Neural crest cell (in vitro differentiated cells): ENCODE results near the gene NGEF. TPM values are rescaled to one million over a fixed set of nuclear protein-coding genes. Genes with fewer than 3 reads are reported as not detected.
"Not testable (repeated sequence)": the region's sequence is repeated elsewhere in the genome, so short reads cannot be mapped to it uniquely, and the experiment has no call there.

Experiments used
- DNase-seq: peaks from one replicate; pipeline ENCODE4 v3.0.0; 2021; ENCODE audit warnings: low read depth, mixed read lengths, low spot score
- H3K27ac Mint-ChIP-seq: one replicate; pipeline ENCODE4 v1.8.0; 2021; ENCODE audit warnings: mild to moderate bottlenecking, mixed read lengths; ENCODE audit not compliant: unreplicated experiment
- H3K27me3 Mint-ChIP-seq: 2 replicates; pipeline ENCODE4 v1.8.0; 2021; ENCODE audit warnings: low read depth, mild to moderate bottlenecking, mixed read lengths
- H3K36me3 Mint-ChIP-seq: 2 replicates; pipeline ENCODE4 v1.8.0; 2021; ENCODE audit warnings: low read depth, mild to moderate bottlenecking, mixed read lengths
- H3K4me1 Mint-ChIP-seq: 2 replicates; pipeline ENCODE4 v1.8.0; 2021; ENCODE audit warnings: mixed read lengths
- H3K4me3 Mint-ChIP-seq: one replicate; pipeline ENCODE4 v1.8.0; 2021; ENCODE audit warnings: mild to moderate bottlenecking, mixed read lengths
- H3K9me3 Mint-ChIP-seq: 2 replicates; pipeline ENCODE4 v1.8.0; 2021; ENCODE audit warnings: mixed read lengths
- CTCF ChIP-seq: fragments of 200-600 bp; sonication (generic); conservative IDR thresholded peaks from 2 replicates; pipeline ENCODE4 v1.5.0; 2021; ENCODE audit warnings: antibody characterized with exemption, mild to moderate bottlenecking
- total RNA-seq: library from RNA; stranded (reverse); gene quantifications from 2 replicates; pipeline ENCODE4 v1.2.1, GENCODE V29; 2021

The NGEF gene
- total RNA-seq, 1 donor from 2014 or later, result 0.96 TPM

- no peak overlapping the region for H3K27ac Mint-ChIP-seq
- H3K4me3 Mint-ChIP-seq, result no peak overlapping the region
- H3K4me1 Mint-ChIP-seq, result no peaks in the 10 kb centered on the region
- no peaks in the 10 kb centered on the region for H3K9me3 Mint-ChIP-seq
- no peaks in the 10 kb centered on the region for H3K36me3 Mint-ChIP-seq
- no peaks in the 10 kb centered on the region for H3K27me3 Mint-ChIP-seq
- no peak for TF ChIP-seq CTCF
- no peak for DNase-seq
Measured at GRCh38 chr2:233023007-233023760, 10.1 kb upstream of the NGEF start.

- Mint-ChIP-seq H3K4me3 (no peak overlapping the region), H3K36me3 (no peaks in the 10 kb centered on the region), H3K27me3 (no peaks in the 10 kb centered on the region), H3K4me1 (no peaks in the 10 kb centered on the region), H3K9me3 (peaks cover under 1% of the 10 kb centered on the region), H3K27ac (no peak overlapping the region)
- TF ChIP-seq CTCF, result no peak
- no peak for DNase-seq
Measured at GRCh38 chr2:233022561-233022960, 9.5 kb upstream of the NGEF start.

GRCh38 chr2:233021771-233022170 is 8.7 kb upstream of the NGEF start:
- H3K36me3 Mint-ChIP-seq, result no peaks in the 10 kb centered on the region
- H3K4me3 Mint-ChIP-seq, result no peak overlapping the region
- DNase-seq, result no peak
- TF ChIP-seq CTCF, result no peak
- peaks cover 3% of the 10 kb centered on the region for H3K9me3 Mint-ChIP-seq
- H3K27ac Mint-ChIP-seq, result no peak overlapping the region
- H3K4me1 Mint-ChIP-seq, result no peaks in the 10 kb centered on the region
- H3K27me3 Mint-ChIP-seq, result no peaks in the 10 kb centered on the region

GRCh38 chr2:233020454-233020853 is 7.4 kb upstream of the NGEF start:
- Mint-ChIP-seq H3K27ac (no peak overlapping the region), H3K4me3 (no peak overlapping the region), H3K27me3 (no peaks in the 10 kb centered on the region), H3K36me3 (no peaks in the 10 kb centered on the region), H3K4me1 (no peaks in the 10 kb centered on the region), H3K9me3 (peaks cover 5% of the 10 kb centered on the region)
- DNase-seq, result no peak
- no peak for TF ChIP-seq CTCF

- H3K4me3 Mint-ChIP-seq, result not testable (repeated sequence)
Measured at GRCh38 chr2:233019610-233020009, 6.6 kb upstream of the NGEF start.

GRCh38 chr2:233017947-233018346 is 4.9 kb upstream of the NGEF start:
- H3K4me3 Mint-ChIP-seq, result no peak overlapping the region
- peaks cover 7% of the 10 kb centered on the region for H3K9me3 Mint-ChIP-seq
- H3K27ac Mint-ChIP-seq, result no peak overlapping the region
- no peak for DNase-seq
- no peaks in the 10 kb centered on the region for H3K36me3 Mint-ChIP-seq
- TF ChIP-seq CTCF, result no peak
- no peaks in the 10 kb centered on the region for H3K4me1 Mint-ChIP-seq
- no peaks in the 10 kb centered on the region for H3K27me3 Mint-ChIP-seq

More at GRCh38 chr2:233019610-233020009, 6.6 kb upstream of the NGEF start:
- H3K27ac Mint-ChIP-seq, H3K27me3 Mint-ChIP-seq, H3K4me1 Mint-ChIP-seq, H3K36me3 Mint-ChIP-seq, DNase-seq, H3K9me3 Mint-ChIP-seq: not testable (repeated sequence)
